Raji (cell line): ENCODE data around the gene NAGLU.

Source experiments
- POLR2A ChIP-seq: IDR thresholded peaks from 2 replicates; pipeline ENCODE4 v1.6.1; 2011; ENCODE audit warnings: low read depth, low read length, control low read depth; ENCODE audit not compliant: insufficient read depth

The NAGLU gene

GRCh38 chr17:42553161-42553818, 17.2 kb downstream of the NAGLU start:
- TF ChIP-seq POLR2A, result no peak

- no peak for TF ChIP-seq POLR2A
Observed at GRCh38 chr17:42553866-42554249, 17.8 kb downstream of the NAGLU start.

- peak; percentile 92 for TF ChIP-seq POLR2A
Observed at GRCh38 chr17:42554250-42555121, 18.4 kb downstream of the NAGLU start.

- TF ChIP-seq POLR2A, result no peak
Observed at GRCh38 chr17:42555122-42555622, 19.1 kb downstream of the NAGLU start.

- no peak for TF ChIP-seq POLR2A
Observed at GRCh38 chr17:42559075-42559474, 23.0 kb downstream of the NAGLU start.

GRCh38 chr17:42560246-42560645, 24.2 kb downstream of the NAGLU start:
- TF ChIP-seq POLR2A, result no peak

- peak; percentile 81 for TF ChIP-seq POLR2A
Observed at GRCh38 chr17:42561897-42562387, 25.9 kb downstream of the NAGLU start, which contains the start of gene COASY. Gene COASY, plus strand, starts transcription at chr17:42562148. Its CDS starts 475 bp downstream, at chr17:42562623.

GRCh38 chr17:42562388-42563142, 26.5 kb downstream of the NAGLU start:
- no peak for TF ChIP-seq POLR2A

GRCh38 chr17:42563143-42563509, 27.1 kb downstream of the NAGLU start:
- TF ChIP-seq POLR2A, result no peak

GRCh38 chr17:42563543-42563942, 27.5 kb downstream of the NAGLU start:
- TF ChIP-seq POLR2A, result no peak

- no peak for TF ChIP-seq POLR2A
Observed at GRCh38 chr17:42563950-42564349, 27.9 kb downstream of the NAGLU start.

GRCh38 chr17:42564815-42565522, 28.9 kb downstream of the NAGLU start:
- TF ChIP-seq POLR2A, result no peak

GRCh38 chr17:42565523-42566214, 29.6 kb downstream of the NAGLU start:
- TF ChIP-seq POLR2A, result no peak

- no peak for TF ChIP-seq POLR2A
Observed at GRCh38 chr17:42566215-42566882, 30.3 kb downstream of the NAGLU start.
